ENCODE results near the gene RNF212. TPM values are rescaled to one million over a fixed set of nuclear protein-coding genes. Genes with fewer than 3 reads are reported as not detected.

Gene RNF212
- total and polyA plus RNA-seq, 5 donors from 2014 or later, result 2.8 to 5.4 (median 3.2) TPM

Other genes with a start within 250 kb of the RNF212 start
- 254 TPM for gene GAK, start 181.2 kb downstream of the RNF212 start, total RNA-seq
- gene GAK, start 181.2 kb downstream of the RNF212 start, polyA plus RNA-seq, result 10 to 100 TPM; 37.5 to 50.7 (median 39.1) TPM
- gene TMEM175, start 181.1 kb downstream of the RNF212 start, total RNA-seq, result 46.0 TPM
- 10 to 100 TPM; 12.1 to 17.5 (median 14.1) TPM for gene TMEM175, start 181.1 kb downstream of the RNF212 start, polyA plus RNA-seq
- gene DGKQ, start 140.0 kb downstream of the RNF212 start, total RNA-seq, result 22.5 TPM
- gene DGKQ, start 140.0 kb downstream of the RNF212 start, polyA plus RNA-seq, result 1 to 10 TPM; 2.4 to 5.4 (median 3.1) TPM
- gene IDUA, start 126.5 kb downstream of the RNF212 start, total RNA-seq, result 55.5 TPM
- 10 to 100 TPM in 1 of 4 donors, 1 to 10 TPM in 3; 7.5 to 13.1 (median 8.5) TPM for gene IDUA, start 126.5 kb downstream of the RNF212 start, polyA plus RNA-seq
- 0.37 TPM for gene SLC26A1, start 120.2 kb downstream of the RNF212 start, total RNA-seq
- 1 to 10 TPM in 2 of 4 donors, under 1 TPM in 2; 0.42 to 1.7 (median 1.0) TPM for gene SLC26A1, start 120.2 kb downstream of the RNF212 start, polyA plus RNA-seq
- 14.3 TPM for gene FGFRL1, start 101.9 kb downstream of the RNF212 start, total RNA-seq
- 1 to 10 TPM in 1 of 4 donors, under 1 TPM in 3; 0.27 to 1.6 (median 0.33) TPM for gene FGFRL1, start 101.9 kb downstream of the RNF212 start, polyA plus RNA-seq
- gene SPON2, start 59.0 kb upstream of the RNF212 start, total RNA-seq, result 23.9 TPM
- 1 to 10 TPM; 3.4 to 8.1 (median 6.2) TPM for gene SPON2, start 59.0 kb upstream of the RNF212 start, polyA plus RNA-seq
- 198 TPM for gene CTBP1, start 135.6 kb upstream of the RNF212 start, total RNA-seq
- 10 to 100 TPM; 32.4 to 82.8 (median 52.0) TPM for gene CTBP1, start 135.6 kb upstream of the RNF212 start, polyA plus RNA-seq
- gene MAEA, start 176.3 kb upstream of the RNF212 start, total RNA-seq, result 77.7 TPM
- gene MAEA, start 176.3 kb upstream of the RNF212 start, polyA plus RNA-seq, result 10 to 100 TPM; 61.2 to 76.2 (median 66.2) TPM
- gene UVSSA, start 233.6 kb upstream of the RNF212 start, total RNA-seq, result 42.9 TPM
- gene UVSSA, start 233.6 kb upstream of the RNF212 start, polyA plus RNA-seq, result 1 to 10 TPM; 2.1 to 4.4 (median 3.4) TPM